A172 (cell line): ENCODE data around the gene CGREF1. TPM values are rescaled to one million over a fixed set of nuclear protein-coding genes. Genes with fewer than 3 reads are reported as not detected.

Experiments
- DNase-seq: peaks from one replicate; pipeline ENCODE4 v3.0.0-alpha.2; 2015; ENCODE audit warnings: low spot score
- total RNA-seq: library from RNA; depleted of rRNA; stranded (reverse); fragments of >200 nt; shearing (Covaris generic); gene quantifications from 2 replicates; pipeline ENCODE4 v1.2.3, GENCODE V29; 2014; rRNA removed

Gene CGREF1, protein sequence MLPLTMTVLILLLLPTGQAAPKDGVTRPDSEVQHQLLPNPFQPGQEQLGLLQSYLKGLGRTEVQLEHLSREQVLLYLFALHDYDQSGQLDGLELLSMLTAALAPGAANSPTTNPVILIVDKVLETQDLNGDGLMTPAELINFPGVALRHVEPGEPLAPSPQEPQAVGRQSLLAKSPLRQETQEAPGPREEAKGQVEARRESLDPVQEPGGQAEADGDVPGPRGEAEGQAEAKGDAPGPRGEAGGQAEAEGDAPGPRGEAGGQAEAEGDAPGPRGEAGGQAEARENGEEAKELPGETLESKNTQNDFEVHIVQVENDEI
- 0.17 and 0.40 TPM in 2 replicates for total RNA-seq

GRCh38 chr2:27118525-27119329 lies at the start of gene CGREF1:
TSS of gene CGREF1 (minus strand) at chr2:27119128. CDS start at chr2:27104366, 14,762 bp downstream.
- no peak for DNase-seq

- DNase-seq: no peak
Measured at GRCh38 chr2:27164960-27165763, 46.2 kb upstream of the CGREF1 start.

DNA sequence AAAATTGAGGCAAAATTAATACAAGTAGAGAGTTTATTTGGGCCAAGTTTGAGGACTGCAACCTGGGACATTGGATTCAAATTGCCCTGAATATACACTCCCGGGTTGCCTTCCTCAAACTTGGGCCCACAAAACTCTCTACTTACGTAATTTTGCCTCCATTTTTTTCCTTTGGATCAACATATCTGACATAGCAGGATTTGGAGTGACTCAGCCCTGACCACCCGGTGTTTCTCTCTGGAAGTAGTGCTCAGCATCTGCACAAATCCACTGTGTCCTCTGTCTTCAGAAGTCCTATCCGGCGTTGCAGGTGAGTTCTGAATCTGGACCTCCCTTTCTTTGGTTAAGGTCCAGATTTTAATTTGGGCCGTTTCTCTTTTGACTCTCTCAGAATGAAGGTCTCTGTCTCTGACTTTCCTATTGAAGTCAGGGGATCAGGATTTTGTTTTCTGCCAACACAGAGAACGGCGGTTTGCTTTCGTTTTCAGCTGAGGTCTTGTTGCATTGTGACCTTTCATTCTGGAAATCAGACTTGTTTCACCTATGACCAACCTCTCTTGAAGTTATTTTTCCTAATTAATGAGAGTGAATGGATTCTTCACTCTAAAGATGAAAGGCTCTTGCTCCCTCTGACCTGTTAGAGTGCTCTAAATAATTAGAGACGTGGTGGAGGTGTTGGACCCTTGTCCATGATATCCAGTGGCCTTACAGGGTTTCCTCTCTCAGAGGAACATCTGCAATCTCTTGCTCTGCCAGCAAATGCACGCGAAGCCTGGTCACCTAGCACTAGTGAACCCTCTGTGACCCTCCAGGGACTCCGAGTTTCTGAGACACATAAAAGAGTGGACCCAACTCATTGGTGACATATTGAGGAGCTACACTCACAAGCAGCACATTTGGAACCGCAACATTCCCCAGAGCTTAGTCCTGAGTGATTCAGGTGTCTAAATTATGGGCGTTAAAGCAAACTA lies 43.5 kb upstream of the CGREF1 start:
- DNase-seq: peak; percentile 40

GRCh38 chr2:27160191-27160590 lies 41.3 kb upstream of the CGREF1 start:
- no peak for DNase-seq

GRCh38 chr2:27159271-27159670 lies 40.3 kb upstream of the CGREF1 start:
- DNase-seq: no peak

DNA sequence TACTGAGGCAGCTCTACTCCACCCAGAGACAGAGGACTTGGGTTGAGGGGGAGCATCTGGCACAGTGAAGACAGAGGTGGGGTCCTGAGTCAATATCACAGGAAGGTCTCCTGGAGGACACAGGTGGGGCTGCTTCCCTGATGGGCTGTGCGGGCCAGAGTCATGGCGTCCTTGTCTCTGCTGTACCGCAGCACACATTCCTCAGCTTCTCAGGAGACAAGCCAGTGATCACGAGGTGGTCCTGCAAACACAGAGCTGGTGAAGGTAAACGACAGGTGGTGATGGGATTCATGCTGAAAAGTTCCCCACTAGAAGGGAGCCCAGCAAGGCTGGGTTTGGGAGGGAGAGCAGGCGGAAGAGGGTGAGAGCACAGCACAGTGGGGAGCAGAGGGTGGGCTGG lies 39.5 kb upstream of the CGREF1 start:
- no peak for DNase-seq

DNA sequence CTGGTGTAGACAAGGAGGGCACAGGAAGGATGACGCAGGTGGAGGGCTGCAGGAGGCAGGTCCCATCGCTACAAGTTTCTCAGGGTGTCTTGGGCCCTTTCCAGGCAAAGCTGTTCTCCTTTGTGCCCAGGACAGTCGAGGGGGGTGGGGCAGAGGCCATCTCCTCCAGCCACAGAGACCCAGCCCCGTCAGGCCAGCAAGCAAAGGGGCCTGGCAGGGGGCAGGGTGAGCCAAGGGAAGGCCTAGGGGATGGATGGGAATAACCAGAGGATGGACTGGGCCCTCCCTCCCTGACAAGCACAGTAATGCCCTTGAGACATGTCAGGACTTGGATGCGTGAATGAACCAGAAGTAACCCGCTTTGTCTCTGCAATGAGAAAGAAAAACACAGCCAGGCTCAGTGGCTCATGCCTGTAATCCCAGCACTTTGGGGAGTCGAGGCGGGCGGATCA lies 36.2 kb upstream of the CGREF1 start:
- DNase-seq: no peak

DNA sequence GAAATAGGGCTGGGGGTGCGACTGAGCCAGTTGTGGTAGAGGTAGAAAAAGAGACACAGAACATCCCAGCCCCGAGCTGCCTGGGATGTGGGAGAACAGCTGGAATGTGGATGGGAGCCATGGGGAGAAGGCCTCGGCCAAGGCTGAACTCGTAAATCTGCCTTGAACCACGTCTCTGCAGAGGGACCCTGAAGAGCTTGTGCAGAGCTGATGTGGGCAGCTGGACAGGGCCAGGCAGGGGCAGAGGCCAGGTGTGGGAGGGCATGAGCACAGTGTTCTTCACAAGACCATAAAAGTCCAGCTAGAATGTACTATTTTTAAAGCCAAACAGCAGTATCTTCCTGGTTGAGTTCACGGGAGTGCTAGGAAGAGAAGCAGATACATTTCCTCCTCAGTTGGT lies 35.6 kb upstream of the CGREF1 start:
- DNase-seq: no peak

GRCh38 chr2:27152796-27153464 lies 34.0 kb upstream of the CGREF1 start:
- peak; percentile 55 for DNase-seq

DNA sequence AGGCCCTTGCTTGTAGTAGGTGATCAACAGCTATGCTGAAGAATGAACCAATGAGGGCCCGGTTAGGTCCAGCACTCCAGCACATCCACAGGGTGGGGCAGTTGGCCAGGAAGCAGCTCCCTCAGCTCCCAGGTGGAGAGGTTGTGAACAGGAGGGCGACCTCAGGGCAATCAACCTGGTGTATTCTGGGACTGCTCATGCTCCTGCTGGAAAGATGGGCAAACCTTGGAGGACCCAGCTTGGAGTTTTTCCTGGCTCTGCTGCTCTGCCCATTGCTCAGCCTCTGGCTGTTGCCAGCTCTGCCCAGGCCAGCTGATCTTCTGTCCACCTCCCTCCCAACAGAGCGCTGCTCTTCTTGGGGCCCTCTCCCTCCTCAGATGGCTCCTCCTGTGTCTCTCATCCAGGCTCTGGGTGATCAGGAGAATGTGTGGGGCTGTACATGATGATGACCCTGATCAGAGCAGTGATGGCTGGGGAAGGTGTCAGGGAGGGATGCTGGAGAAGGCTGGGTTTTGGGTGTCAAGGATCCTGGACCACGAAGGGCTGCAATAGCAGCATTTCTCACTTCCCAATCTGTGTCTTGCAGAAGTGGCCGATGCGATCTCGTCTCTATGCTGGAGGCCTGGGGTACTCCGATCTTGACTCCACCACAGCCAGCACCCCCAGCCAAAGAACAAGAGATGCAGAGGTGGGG lies 33.3 kb upstream of the CGREF1 start:
- DNase-seq: no peak

- DNase-seq: no peak
Measured at GRCh38 chr2:27150639-27151230, 31.8 kb upstream of the CGREF1 start.

DNA sequence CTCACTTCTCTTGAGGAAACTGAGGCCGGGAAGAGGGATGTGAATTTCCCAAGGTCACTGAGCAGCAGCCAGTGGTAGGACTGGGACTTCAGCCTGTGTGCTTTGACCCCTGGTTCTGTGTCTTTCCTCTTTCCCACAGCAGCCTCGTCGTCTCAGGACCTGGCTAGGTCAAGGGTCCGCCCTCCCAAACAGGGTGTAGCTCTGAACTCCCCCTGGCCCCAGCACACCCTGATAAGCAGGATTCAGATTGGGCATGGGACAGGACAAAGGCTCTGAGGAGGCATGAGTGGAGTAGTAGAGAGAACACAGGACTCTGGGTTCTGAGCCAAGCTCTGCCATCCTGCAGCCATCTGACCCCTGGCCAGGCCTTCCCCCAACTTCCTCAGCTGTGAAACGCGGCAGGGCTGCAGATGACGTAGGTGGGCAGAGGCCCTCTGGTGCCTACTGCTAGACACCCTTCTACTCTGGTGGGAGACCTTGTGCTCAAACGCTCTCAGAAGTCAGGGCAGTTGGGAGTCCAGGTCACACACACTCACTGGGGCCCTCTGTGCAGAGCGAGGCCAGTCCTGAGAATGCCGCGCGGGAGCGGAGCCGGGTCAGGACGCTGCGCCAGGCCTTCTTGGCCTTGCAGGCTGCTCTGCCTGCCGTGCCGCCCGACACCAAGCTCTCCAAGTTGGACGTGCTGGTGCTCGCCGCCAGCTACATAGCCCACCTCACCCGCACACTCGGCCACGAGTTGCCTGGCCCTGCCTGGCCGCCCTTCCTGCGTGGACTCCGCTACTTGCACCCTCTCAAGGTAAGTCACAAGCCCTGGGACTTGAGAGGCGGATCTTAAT lies 30.9 kb upstream of the CGREF1 start:
- no peak for DNase-seq

DNA sequence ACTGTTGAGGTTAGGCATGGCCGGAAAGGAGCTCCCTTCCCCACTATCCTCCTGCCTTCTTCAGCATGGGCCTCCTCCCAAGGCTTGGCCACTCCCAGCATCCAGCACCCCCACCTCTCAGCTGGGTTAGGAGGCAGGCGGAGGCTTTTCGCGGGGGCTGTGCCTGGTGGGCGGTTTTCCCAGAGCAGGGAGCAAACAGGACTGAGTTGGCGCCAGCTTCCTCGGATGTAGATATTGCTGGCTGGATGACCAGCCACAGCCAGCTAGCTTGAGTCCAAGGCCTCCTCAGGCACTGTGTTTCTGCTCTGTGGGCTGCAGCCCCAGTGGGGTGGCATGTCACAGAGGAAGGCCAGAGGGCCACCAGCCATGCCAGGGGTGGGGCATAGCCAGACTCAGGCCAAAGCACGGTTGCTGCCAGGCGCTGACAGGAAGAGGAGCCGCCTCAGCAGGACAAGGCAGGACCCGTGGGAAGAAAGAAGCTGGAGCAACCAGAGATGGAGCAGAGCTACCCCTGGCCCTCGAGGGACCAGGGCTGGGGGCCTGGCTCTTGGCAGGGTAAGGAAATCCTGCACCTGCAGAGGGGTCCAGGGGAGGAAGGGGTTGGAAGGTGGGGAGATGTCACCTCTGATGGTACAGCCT lies 30.0 kb upstream of the CGREF1 start, which contains the start of gene TCF23:
TSS of gene TCF23 (plus strand) at position 204 of the 639 bp plus-strand sequence. CDS start at position 334, 130 bp downstream.
- no peak for DNase-seq

DNA sequence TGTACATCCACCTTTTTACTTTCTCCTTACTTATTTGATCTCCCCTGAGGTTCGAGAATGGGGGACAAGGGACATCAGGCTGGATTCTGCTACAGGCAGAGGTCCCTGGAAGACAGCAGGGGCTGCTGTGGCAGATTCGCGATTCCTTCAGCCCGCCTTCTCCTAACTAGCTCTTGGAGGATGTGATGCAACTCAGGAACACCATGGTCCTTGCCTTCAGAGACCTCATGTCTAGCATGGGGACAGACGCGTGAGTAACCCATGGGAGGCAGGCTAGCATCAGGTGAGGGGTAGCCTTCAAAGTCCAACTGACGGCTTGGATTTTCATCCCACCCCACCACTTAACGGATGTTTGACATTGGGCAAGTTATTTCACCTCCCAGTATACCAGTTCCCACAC lies 29.0 kb upstream of the CGREF1 start:
- no peak for DNase-seq

DNA sequence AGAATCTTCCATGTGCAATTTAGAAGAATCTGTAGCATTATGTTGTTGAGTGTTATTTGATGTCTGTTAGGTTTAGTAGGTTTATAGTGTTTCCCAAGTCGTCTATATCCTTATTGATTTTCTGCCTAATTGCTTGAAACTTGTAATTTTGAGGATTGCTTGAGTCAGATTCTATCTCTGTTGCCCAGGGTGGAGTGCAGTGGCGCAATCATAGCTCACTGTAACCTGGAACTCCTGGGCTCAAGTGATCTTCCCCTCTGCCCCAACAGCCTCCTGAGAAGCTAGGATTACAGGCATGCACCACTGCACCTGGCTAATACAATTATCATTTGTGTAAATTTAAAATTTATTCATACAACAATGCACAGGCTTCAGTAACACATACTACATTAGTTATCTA lies 26.8 kb upstream of the CGREF1 start:
- no peak for DNase-seq

DNA sequence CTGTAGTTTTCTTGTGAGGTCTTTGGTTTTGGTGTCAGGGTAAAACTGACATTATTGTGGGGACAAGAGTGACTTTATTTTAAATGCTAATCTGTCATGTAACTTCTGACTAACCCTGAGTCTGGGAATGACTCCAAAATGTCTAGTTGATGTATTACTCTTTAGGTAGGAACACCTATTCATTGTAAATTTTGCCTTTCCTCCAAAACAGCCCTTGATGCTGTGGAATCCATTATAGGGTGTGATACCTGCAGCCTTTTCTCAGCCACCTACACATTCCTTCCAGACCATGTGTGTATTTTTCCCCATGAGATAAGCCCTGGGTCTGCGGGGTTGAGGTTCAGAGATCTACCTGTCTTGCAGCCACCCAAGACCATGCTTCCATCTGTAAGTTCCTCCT lies 24.4 kb upstream of the CGREF1 start:
- DNase-seq: no peak

GRCh38 chr2:27139310-27139709 lies 20.4 kb upstream of the CGREF1 start, which contains the start of gene PRR30:
TSS of gene PRR30 (minus strand) at chr2:27139410. CDS start at chr2:27138329, 1,081 bp downstream.
- DNase-seq: no peak

DNA sequence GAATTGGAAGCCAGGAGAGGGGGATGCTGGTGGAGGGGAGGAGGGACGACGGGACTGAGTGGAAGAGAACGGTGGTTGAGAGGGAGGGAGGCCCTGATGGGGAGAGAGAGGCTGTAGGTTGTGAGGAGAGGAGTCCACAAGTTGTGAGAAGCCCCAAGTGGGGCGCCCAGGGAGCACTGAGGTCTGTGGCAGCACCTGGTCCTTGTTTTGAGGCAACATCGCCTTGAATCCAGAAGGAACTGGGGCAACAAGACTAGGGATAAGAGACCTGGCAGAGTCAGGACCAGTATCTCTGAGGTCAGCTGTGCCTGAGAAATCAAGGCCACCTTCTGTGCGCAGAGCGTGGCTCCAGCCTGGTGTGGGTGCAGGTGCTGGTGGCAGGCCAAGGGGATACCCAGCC lies 19.2 kb upstream of the CGREF1 start:
- no peak for DNase-seq
